ENCODE results near the gene TUBB1.

Gene TUBB1

GRCh38 chr20:58990651-58991445 is 28.4 kb upstream of the TUBB1 start:
- peaks cover 14% of the 10 kb centered on the region for H3K79me2 ChIP-seq (ENCODE audit: insufficient read depth, low read length)
- no peaks in the 10 kb centered on the region for H3K4me1 ChIP-seq (ENCODE audit: insufficient read depth, low read length)
- no peak overlapping the region for H2AFZ ChIP-seq (ENCODE audit: low read depth, low read length)
- H4K20me1 ChIP-seq (ENCODE audit: insufficient read depth, low read length), result peaks cover 36% of the 10 kb centered on the region; the same call in 1 of the 2 replicates
- no peak overlapping the region for H3K9ac ChIP-seq (ENCODE audit: low read depth, low read length)
- no peaks in the 10 kb centered on the region for H3K27me3 ChIP-seq (ENCODE audit: insufficient read depth, low read length, poor library complexity)
- H3K4me2 ChIP-seq (ENCODE audit: insufficient read depth, low read length), result no peak overlapping the region
- DNase-seq (no peak), ATAC-seq (ENCODE audit: insufficient read depth, low read depth) (no peak)
- TF ChIP-seq EZH2 (IDR thresholded peaks at IDR 0.05; ENCODE audit: borderline replicate concordance, low read depth, low read length, severe bottlenecking), result no peak
- TF ChIP-seq CTCF (IDR thresholded peaks at IDR 0.05; ENCODE audit: borderline replicate concordance, extremely low read depth, low read length, poor library complexity, severe bottlenecking), result no peak
- no peak overlapping the region for H3K27ac ChIP-seq (ENCODE audit: low read length)
- H3K9me3 ChIP-seq (ENCODE audit: insufficient read depth, low read length, severe bottlenecking), result no peaks in the 10 kb centered on the region
- H3K36me3 ChIP-seq (ENCODE audit: insufficient read depth, low read length), result peaks cover 98% of the 10 kb centered on the region
- no peak overlapping the region for H3K4me3 ChIP-seq (ENCODE audit: low read depth in 1 of 2, low read length in 2 of 2)

- no peaks in the 10 kb centered on the region for H3K4me1 ChIP-seq (ENCODE audit: insufficient read depth, low read length)
- H3K79me2 ChIP-seq (ENCODE audit: insufficient read depth, low read length), result peaks cover 5% of the 10 kb centered on the region; the same call in 1 of the 2 replicates
- no peaks in the 10 kb centered on the region for H3K27me3 ChIP-seq (ENCODE audit: insufficient read depth, low read length, poor library complexity)
- H2AFZ ChIP-seq (ENCODE audit: low read depth, low read length), result no peak overlapping the region
- peaks cover 95% of the 10 kb centered on the region for H3K36me3 ChIP-seq (ENCODE audit: insufficient read depth, low read length)
- H3K4me2 ChIP-seq (ENCODE audit: insufficient read depth, low read length), result no peak overlapping the region
- H3K27ac ChIP-seq (ENCODE audit: low read length), result no peak overlapping the region
- no peak overlapping the region for H3K9ac ChIP-seq (ENCODE audit: low read depth, low read length)
- TF ChIP-seq EZH2 (IDR thresholded peaks at IDR 0.05; ENCODE audit: borderline replicate concordance, low read depth, low read length, severe bottlenecking) (no peak), CTCF (IDR thresholded peaks at IDR 0.05; ENCODE audit: borderline replicate concordance, extremely low read depth, low read length, poor library complexity, severe bottlenecking) (no peak)
- peaks cover 33% of the 10 kb centered on the region; the same call in 1 of the 2 replicates for H4K20me1 ChIP-seq (ENCODE audit: insufficient read depth, low read length)
- H3K9me3 ChIP-seq (ENCODE audit: insufficient read depth, low read length, severe bottlenecking), result no peaks in the 10 kb centered on the region
- no peak overlapping the region for H3K4me3 ChIP-seq (ENCODE audit: low read depth in 1 of 2, low read length in 2 of 2)
- ATAC-seq (ENCODE audit: insufficient read depth, low read depth) (no peak), DNase-seq (no peak)
Observed at GRCh38 chr20:58991715-58992114, 27.5 kb upstream of the TUBB1 start.

GRCh38 chr20:58992911-58993310 is 26.3 kb upstream of the TUBB1 start:
- H3K4me1 ChIP-seq (ENCODE audit: insufficient read depth, low read length), result no peaks in the 10 kb centered on the region
- H3K27ac ChIP-seq (ENCODE audit: low read length), result no peak overlapping the region
- no peak overlapping the region for H2AFZ ChIP-seq (ENCODE audit: low read depth, low read length)
- peaks cover 24% of the 10 kb centered on the region; the same call in 1 of the 2 replicates for H4K20me1 ChIP-seq (ENCODE audit: insufficient read depth, low read length)
- ATAC-seq (ENCODE audit: insufficient read depth, low read depth), result no peak
- TF ChIP-seq CTCF (IDR thresholded peaks at IDR 0.05; ENCODE audit: borderline replicate concordance, extremely low read depth, low read length, poor library complexity, severe bottlenecking), result no peak
- TF ChIP-seq EZH2 (IDR thresholded peaks at IDR 0.05; ENCODE audit: borderline replicate concordance, low read depth, low read length, severe bottlenecking), result no peak
- H3K27me3 ChIP-seq (ENCODE audit: insufficient read depth, low read length, poor library complexity), result no peaks in the 10 kb centered on the region
- DNase-seq, result no peak
- no peak overlapping the region for H3K9ac ChIP-seq (ENCODE audit: low read depth, low read length)
- H3K79me2 ChIP-seq (ENCODE audit: insufficient read depth, low read length), result no peaks in the 10 kb centered on the region
- H3K36me3 ChIP-seq (ENCODE audit: insufficient read depth, low read length), result peaks cover 83% of the 10 kb centered on the region
- H3K9me3 ChIP-seq (ENCODE audit: insufficient read depth, low read length, severe bottlenecking), result no peaks in the 10 kb centered on the region
- no peak overlapping the region for H3K4me2 ChIP-seq (ENCODE audit: insufficient read depth, low read length)
- no peak overlapping the region for H3K4me3 ChIP-seq (ENCODE audit: low read depth in 1 of 2, low read length in 2 of 2)

Data from DND-41 (cell line).